Naive thymus-derived CD4-positive, alpha-beta T cell (primary cell): ENCODE data around the gene DNAJC17. TPM values are rescaled to one million over a fixed set of nuclear protein-coding genes. Genes with fewer than 3 reads are reported as not detected.
A peak's percentile ranks its signal among the peaks of the same experiment; 100 is the strongest.

Experiments
- ATAC-seq: fragments of 150-1000 bp; cut with Tn5 transposase; 2 replicates; pipeline ENCODE4 v1.10.0; 2021; ENCODE audit warnings: mild to moderate bottlenecking, moderate library complexity
- CTCF ChIA-PET: fragments of 350-600 bp; sonication (Branson Sonifier 250); formaldehyde crosslinking; loops from one replicate; lab custom pipeline; 2021; ENCODE audit warnings: antibody characterized with exemption; lab: Charles Lee
- POLR2A ChIA-PET: fragments of 350-600 bp; sonication (Branson Sonifier 250); formaldehyde crosslinking; loops from one replicate; lab custom pipeline; 2021; ENCODE audit warnings: antibody characterized with exemption, inconsistent platforms; lab: Charles Lee
- DNase-seq, 9 donors: peaks; one replicate each; pipeline versions ENCODE4 v3.0.0 to v3.0.0-alpha.2; 2020 to 2022; ENCODE audit warnings: mixed read lengths in 1 of 9
- H3K27ac ChIP-seq: one replicate; pipeline ENCODE4 v1.7.0; 2013; ENCODE audit warnings: mild to moderate bottlenecking, low read depth, low read length, moderate library complexity
- H3K27me3 ChIP-seq, 2 donors: one replicate each; pipeline ENCODE4 v1.7.0; 2013; ENCODE audit warnings: low read length in 2 of 2, mild to moderate bottlenecking in 2 of 2, moderate library complexity in 2 of 2; ENCODE audit not compliant: control insufficient read depth in 2 of 2, insufficient read depth in 2 of 2
- H3K36me3 ChIP-seq, 3 experiments: 1 replicate in 2 of 3; 2 replicates in 1 of 3; pipeline ENCODE4 v1.7.0; 2013; ENCODE audit warnings: low read length in 3 of 3, mild to moderate bottlenecking in 3 of 3, moderate library complexity in 1 of 3; ENCODE audit not compliant: insufficient read depth in 3 of 3, control insufficient read depth in 2 of 3
- H3K4me1 ChIP-seq, 2 donors: one replicate each; pipeline ENCODE4 v1.7.0; 2013; ENCODE audit warnings: low read length in 2 of 2, mild to moderate bottlenecking in 2 of 2, moderate library complexity in 1 of 2; ENCODE audit not compliant: control insufficient read depth in 2 of 2, insufficient read depth in 2 of 2
- H3K4me3 ChIP-seq: 2 replicates; pipeline ENCODE4 v1.7.0; 2013; ENCODE audit warnings: mild to moderate bottlenecking, low read length
- H3K9me3 ChIP-seq, 3 experiments: 1 replicate in 2 of 3; 2 replicates in 1 of 3; pipeline ENCODE4 v1.7.0; 2013; ENCODE audit warnings: low read length in 3 of 3; ENCODE audit not compliant: control insufficient read depth in 2 of 3
- H3K27ac Mint-ChIP-seq, 9 donors: one replicate each; pipeline ENCODE4 v1.8.0; 2020 to 2022; ENCODE audit warnings: mixed read lengths in 9 of 9, mild to moderate bottlenecking in 8 of 9, moderate library complexity in 5 of 9, inconsistent platforms in 2 of 9
- H3K27me3 Mint-ChIP-seq, 5 donors: one replicate each; pipeline ENCODE4 v1.8.0; 2021 to 2022; ENCODE audit warnings: mixed read lengths in 5 of 5, mild to moderate bottlenecking in 1 of 5
- H3K36me3 Mint-ChIP-seq, 5 donors: one replicate each; pipeline ENCODE4 v1.8.0; 2020 to 2022; ENCODE audit warnings: mixed read lengths in 5 of 5, mild to moderate bottlenecking in 3 of 5, inconsistent platforms in 1 of 5
- H3K4me1 Mint-ChIP-seq, 7 donors: one replicate each; pipeline ENCODE4 v1.8.0; 2020 to 2022; ENCODE audit warnings: mixed read lengths in 7 of 7, mild to moderate bottlenecking in 3 of 7, inconsistent platforms in 1 of 7
- H3K4me3 Mint-ChIP-seq, 10 donors: one replicate each; pipeline ENCODE4 v1.8.0; 2020 to 2022; ENCODE audit warnings: mild to moderate bottlenecking in 10 of 10, mixed read lengths in 10 of 10, moderate library complexity in 6 of 10, inconsistent platforms in 2 of 10
- H3K9me3 Mint-ChIP-seq, 11 donors: one replicate each; pipeline ENCODE4 v1.8.0; 2020 to 2022; ENCODE audit warnings: mixed read lengths in 11 of 11, mild to moderate bottlenecking in 4 of 11, inconsistent platforms in 1 of 11, moderate library complexity in 1 of 11
- intact Hi-C, 2 donors: fragments of 100-400 bp; cut with micrococcal nuclease; formaldehyde crosslinking; loops; one replicate each; pipeline ENCODE4 v1.15.1; 2023
- polyA plus RNA-seq, 2 donors: library from polyadenylated mRNA; unstranded; fragments of 300-500 nt; fragmentation: Illumina TruSeq; gene quantifications; one replicate each; pipeline ENCODE4 v1.2.3, GENCODE V29; 2021
- total RNA-seq, 6 experiments: library from RNA in 5 of 6; stranded (reverse) in 5 of 6; gene quantifications; 1 replicate in 5 of 6; 2 replicates in 1 of 6; pipeline ENCODE4 v1.2.3 and lab custom pipeline; 2021 to 2026

DNAJC17 gene
- total and polyA plus RNA-seq, 7 experiments from 2014 or later = 28.8 to 50.9 (median 35.5) TPM

- peaks cover 12 to 38% (median 32%) of the 10 kb centered on the region in 7 donors for H3K4me1 Mint-ChIP-seq
- no peak overlapping the region for H3K27ac ChIP-seq
- H3K36me3 ChIP-seq = no peaks in the 10 kb centered on the region
- peaks cover 0 to 38% (median 4%) of the 10 kb centered on the region in 5 donors for H3K27me3 Mint-ChIP-seq
- H3K9me3 Mint-ChIP-seq = no peaks in the 10 kb centered on the region
- H3K4me1 ChIP-seq = peaks cover 0 to 15% of the 10 kb centered on the region in 2 donors
- H3K4me3 Mint-ChIP-seq = peak overlapping the region; percentile 82 to 94 (median 86)
- ATAC-seq = peak; percentile 64
- H3K27ac Mint-ChIP-seq = peak overlapping the region in 4 of 9 donors; percentile 36 to 93 (median 57)
- H3K36me3 Mint-ChIP-seq = peaks cover 0 to 3% (median 0%) of the 10 kb centered on the region in 5 donors
- H3K9me3 ChIP-seq = no peaks in the 10 kb centered on the region
- intact Hi-C loops = loop anchor here (1.0 kb wide), 1 partner anchor 37 kb away; the partner anchor contains the start of genes DNAJC17 (in 2 of the 2) and ZFYVE19 (in 2 of the 2)
- peak in 5 of 9 donors; percentile 14 to 34 (median 25) for DNase-seq
- peaks cover 0 to 3% of the 10 kb centered on the region in 2 donors for H3K27me3 ChIP-seq
- peak overlapping the region; percentile 58 for H3K4me3 ChIP-seq
- ChIA-PET POLR2A (interaction anchor here (0.6 to 0.7 kb wide), 2 partner anchors 36 to 78 kb away, joined by 6 to 7 read pairs; no protein-coding TSS in a partner anchor), CTCF (interaction anchor here (0.7 to 1.6 kb wide), 2 partner anchors 62 to 1036 kb away, joined by 4 to 5 read pairs; no protein-coding TSS in a partner anchor)
Measured at GRCh38 chr15:40844696-40845030, 37.4 kb upstream of the DNAJC17 start.

- DNase-seq (peak in 6 of 9 donors; percentile 20 to 81 (median 25)), ATAC-seq (peak; percentile 45)
- Mint-ChIP-seq H3K4me3 (peak within 1 kb of the TSS; percentile 82 to 94 (median 86)), H3K36me3 (peaks cover 0 to 3% (median 0%) of the 10 kb centered on the region in 5 donors), H3K27ac (peak within 1 kb of the TSS in 5 of 9 donors; percentile 36 to 93 (median 55)), H3K4me1 (peaks cover 12 to 38% (median 32%) of the 10 kb centered on the region in 7 donors), H3K27me3 (peaks cover 0 to 38% (median 4%) of the 10 kb centered on the region in 5 donors), H3K9me3 (no peaks in the 10 kb centered on the region)
- Histone ChIP-seq H3K27me3 (peaks cover 0 to 3% of the 10 kb centered on the region in 2 donors), H3K36me3 (no peaks in the 10 kb centered on the region), H3K9me3 (no peaks in the 10 kb centered on the region), H3K27ac (peak within 1 kb of the TSS; percentile 0), H3K4me3 (peak within 1 kb of the TSS; percentile 58), H3K4me1 (peaks cover 0 to 15% of the 10 kb centered on the region in 2 donors)
- ChIA-PET CTCF (interaction anchor here (1.6 kb wide), 1 partner anchor 62 kb away, joined by 5 read pairs; no protein-coding TSS in a partner anchor), POLR2A (interaction anchor here (0.6 to 0.7 kb wide), 2 partner anchors 37 to 78 kb away, joined by 6 to 7 read pairs; no protein-coding TSS in a partner anchor)
- intact Hi-C loops = loop anchor here (1.0 kb wide), 1 partner anchor 37 kb away; the partner anchor contains the start of genes DNAJC17 (in 2 of the 2) and ZFYVE19 (in 2 of the 2)
Measured at GRCh38 chr15:40843885-40844695, 36.8 kb upstream of the DNAJC17 start, which contains the start of gene SPINT1. TSS of gene SPINT1 (plus strand) at chr15:40844048. CDS start at chr15:40844555, 507 bp downstream.

GRCh38 chr15:40843261-40843884 lies 36.1 kb upstream of the DNAJC17 start:
- Mint-ChIP-seq H3K9me3 (no peaks in the 10 kb centered on the region), H3K27me3 (peaks cover 0 to 38% (median 4%) of the 10 kb centered on the region in 5 donors), H3K4me1 (peaks cover 12 to 38% (median 32%) of the 10 kb centered on the region in 7 donors), H3K4me3 (peak overlapping the region; percentile 67 to 88 (median 81)), H3K27ac (peak overlapping the region in 1 of 9 donors; percentile 46), H3K36me3 (peaks cover 0 to 3% (median 0%) of the 10 kb centered on the region in 5 donors)
- no peak overlapping the region for H3K27ac ChIP-seq
- ChIA-PET CTCF (interaction anchor here (1.6 kb wide), 1 partner anchor 61 kb away, joined by 5 read pairs; no protein-coding TSS in a partner anchor), POLR2A (no interaction called here)
- H3K4me1 ChIP-seq = peaks cover 0 to 15% of the 10 kb centered on the region in 2 donors
- ATAC-seq (no peak), DNase-seq (no peak)
- H3K27me3 ChIP-seq = peaks cover 0 to 3% of the 10 kb centered on the region in 2 donors
- intact Hi-C loops = no loop called here
- H3K36me3 ChIP-seq = no peaks in the 10 kb centered on the region
- H3K4me3 ChIP-seq = no peak overlapping the region
- H3K9me3 ChIP-seq = no peaks in the 10 kb centered on the region

GRCh38 chr15:40841741-40842140 lies 34.5 kb upstream of the DNAJC17 start:
- Mint-ChIP-seq H3K27me3 (peaks cover 0 to 38% (median 4%) of the 10 kb centered on the region in 5 donors), H3K36me3 (peaks cover 0 to 3% (median 0%) of the 10 kb centered on the region in 5 donors), H3K4me1 (peaks cover 5 to 23% (median 17%) of the 10 kb centered on the region in 7 donors), H3K4me3 (peak overlapping the region in 2 of 10 donors; percentile 23 to 49), H3K27ac (no peak overlapping the region), H3K9me3 (no peaks in the 10 kb centered on the region)
- no peak overlapping the region for H3K27ac ChIP-seq
- peaks cover 0 to 6% of the 10 kb centered on the region in 2 donors for H3K4me1 ChIP-seq
- no peaks in the 10 kb centered on the region for H3K9me3 ChIP-seq
- intact Hi-C loops = no loop called here
- DNase-seq (no peak), ATAC-seq (no peak)
- CTCF ChIA-PET = no interaction called here
- no peak overlapping the region for H3K4me3 ChIP-seq
- peaks cover 0 to 3% of the 10 kb centered on the region in 2 donors for H3K27me3 ChIP-seq
- H3K36me3 ChIP-seq = no peaks in the 10 kb centered on the region
- POLR2A ChIA-PET = interaction anchor here (0.6 kb wide), 1 partner anchor 1385 kb away, joined by 4 read pairs; no protein-coding TSS in a partner anchor

GRCh38 chr15:40838756-40839155 lies 31.5 kb upstream of the DNAJC17 start:
- POLR2A ChIA-PET = no interaction called here
- Histone ChIP-seq H3K9me3 (no peaks in the 10 kb centered on the region), H3K27ac (no peak overlapping the region), H3K36me3 (no peaks in the 10 kb centered on the region), H3K4me3 (no peak overlapping the region), H3K27me3 (no peaks in the 10 kb centered on the region), H3K4me1 (no peaks in the 10 kb centered on the region)
- H3K4me1 Mint-ChIP-seq = peaks cover 0 to 5% (median 4%) of the 10 kb centered on the region in 7 donors
- intact Hi-C loops = no loop called here
- no peak overlapping the region for H3K27ac Mint-ChIP-seq
- peaks cover 0 to 32% (median 0%) of the 10 kb centered on the region in 5 donors for H3K27me3 Mint-ChIP-seq
- ATAC-seq = no peak
- H3K4me3 Mint-ChIP-seq = no peak overlapping the region
- H3K36me3 Mint-ChIP-seq = no peaks in the 10 kb centered on the region
- CTCF ChIA-PET = no interaction called here
- DNase-seq = no peak
- H3K9me3 Mint-ChIP-seq = no peaks in the 10 kb centered on the region

GRCh38 chr15:40836020-40836419 lies 28.7 kb upstream of the DNAJC17 start:
- no peak for ATAC-seq
- Histone ChIP-seq H3K4me3 (no peak overlapping the region), H3K27me3 (no peaks in the 10 kb centered on the region), H3K9me3 (no peaks in the 10 kb centered on the region), H3K27ac (no peak overlapping the region), H3K36me3 (no peaks in the 10 kb centered on the region), H3K4me1 (no peaks in the 10 kb centered on the region)
- POLR2A ChIA-PET = no interaction called here
- H3K27me3 Mint-ChIP-seq = peaks cover 0 to 9% (median 0%) of the 10 kb centered on the region in 5 donors
- CTCF ChIA-PET = no interaction called here
- intact Hi-C loops = no loop called here
- H3K4me3 Mint-ChIP-seq = no peak overlapping the region
- H3K9me3 Mint-ChIP-seq = no peaks in the 10 kb centered on the region
- H3K36me3 Mint-ChIP-seq = no peaks in the 10 kb centered on the region
- no peaks in the 10 kb centered on the region for H3K4me1 Mint-ChIP-seq
- DNase-seq = no peak
- H3K27ac Mint-ChIP-seq = no peak overlapping the region
